Cardiac muscle cell (in vitro differentiated cells and primary cell): ENCODE measurements around the gene TBC1D5. TPM values are rescaled to one million over a fixed set of nuclear protein-coding genes. Genes with fewer than 3 reads are reported as not detected.

Source experiments
- DNase-seq, 2 donors: peaks; one replicate each; pipeline versions ENCODE4 v3.0.0 to v3.0.0-alpha.2; 2010 to 2017; ENCODE audit warnings: low read depth in 1 of 2, low spot score in 1 of 2
- H3K27ac ChIP-seq: fragments of 200-600 bp; sonication (generic); 2 replicates; pipeline ENCODE4 v1.5.1; 2016
- H3K27me3 ChIP-seq: fragments of 200-600 bp; sonication (generic); 2 replicates; pipeline ENCODE4 v1.6.0; 2016; ENCODE audit warnings: control low read depth
- H3K36me3 ChIP-seq: fragments of 200-600 bp; sonication (generic); 2 replicates; pipeline ENCODE4 v1.5.1; 2016; ENCODE audit warnings: control low read depth
- H3K4me1 ChIP-seq: fragments of 200-600 bp; sonication (generic); 2 replicates; pipeline ENCODE4 v1.8.1; 2017; ENCODE audit warnings: low read depth, mild to moderate bottlenecking, mixed run types
- H3K4me3 ChIP-seq: fragments of 200-600 bp; sonication (generic); 2 replicates; pipeline ENCODE4 v1.5.1; 2016; ENCODE audit warnings: mild to moderate bottlenecking
- H3K9me3 ChIP-seq: fragments of 200-600 bp; sonication (generic); 2 replicates; pipeline ENCODE4 v1.5.1; 2017; ENCODE audit warnings: low read depth, mild to moderate bottlenecking, control low read depth
- polyA plus RNA-seq: library from polyadenylated mRNA; unstranded; fragments of >200 nt; fragmentation: Nextera tagmentation; extraction: Ambion mirVana; gene quantifications from 2 replicates; pipeline ENCODE4 v1.2.1, GENCODE V29; 2016
- total RNA-seq: library from RNA; depleted of rRNA; stranded (reverse); fragments of >200 nt; gene quantifications from 2 replicates; pipeline ENCODE4 v1.2.3, GENCODE V29; 2016
- TF ChIP-seq, protein P1 (sequence below): IDR thresholded peaks from 2 replicates; pipeline ENCODE4 v1.5.1; 2012; ENCODE audit warnings: low read depth, mild to moderate bottlenecking, low read length

Gene TBC1D5
- total and polyA plus RNA-seq, 2 experiments from 2014 or later: 34.5 to 66.6 TPM

DNA sequence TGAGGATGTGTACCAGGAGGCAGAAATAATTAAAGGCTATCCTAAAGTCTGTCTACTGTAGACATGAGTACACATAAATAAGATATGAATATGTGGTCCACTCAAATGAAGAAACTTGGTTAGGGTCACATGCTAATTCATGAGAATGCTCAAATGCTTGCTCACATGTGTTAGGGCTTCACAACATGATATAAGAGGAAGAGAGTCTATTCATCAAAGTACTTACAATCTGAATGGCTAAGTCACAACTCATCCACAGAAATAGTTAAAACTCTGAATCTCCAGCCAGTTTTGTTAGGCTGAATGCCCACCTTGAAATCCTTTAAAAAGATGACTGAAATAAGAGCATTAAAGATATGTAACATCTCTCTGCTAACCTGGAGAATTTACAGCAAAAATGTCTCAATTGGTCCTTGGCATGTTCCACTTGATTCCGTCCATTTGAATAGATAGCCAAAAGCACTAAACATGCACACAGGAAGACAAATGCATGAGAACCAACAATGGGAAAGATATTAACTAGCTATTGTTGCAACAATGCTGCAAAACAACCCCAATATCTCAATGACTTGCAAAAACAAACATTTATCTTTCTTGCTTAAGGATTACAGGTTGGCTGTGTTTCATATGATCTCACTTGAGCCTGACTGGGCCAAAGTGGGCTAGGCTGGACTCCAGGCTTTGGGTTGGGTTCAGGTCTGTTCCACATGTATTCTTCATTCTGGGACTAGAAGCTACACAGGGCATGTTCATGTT is 10.6 kb upstream of the TBC1D5 start:
- no peaks in the 10 kb centered on the region for H3K4me1 ChIP-seq
- no peaks in the 10 kb centered on the region for H3K9me3 ChIP-seq
- no peak overlapping the region for H3K27ac ChIP-seq
- H3K27me3 ChIP-seq: no peaks in the 10 kb centered on the region
- TF ChIP-seq, protein P1, sequence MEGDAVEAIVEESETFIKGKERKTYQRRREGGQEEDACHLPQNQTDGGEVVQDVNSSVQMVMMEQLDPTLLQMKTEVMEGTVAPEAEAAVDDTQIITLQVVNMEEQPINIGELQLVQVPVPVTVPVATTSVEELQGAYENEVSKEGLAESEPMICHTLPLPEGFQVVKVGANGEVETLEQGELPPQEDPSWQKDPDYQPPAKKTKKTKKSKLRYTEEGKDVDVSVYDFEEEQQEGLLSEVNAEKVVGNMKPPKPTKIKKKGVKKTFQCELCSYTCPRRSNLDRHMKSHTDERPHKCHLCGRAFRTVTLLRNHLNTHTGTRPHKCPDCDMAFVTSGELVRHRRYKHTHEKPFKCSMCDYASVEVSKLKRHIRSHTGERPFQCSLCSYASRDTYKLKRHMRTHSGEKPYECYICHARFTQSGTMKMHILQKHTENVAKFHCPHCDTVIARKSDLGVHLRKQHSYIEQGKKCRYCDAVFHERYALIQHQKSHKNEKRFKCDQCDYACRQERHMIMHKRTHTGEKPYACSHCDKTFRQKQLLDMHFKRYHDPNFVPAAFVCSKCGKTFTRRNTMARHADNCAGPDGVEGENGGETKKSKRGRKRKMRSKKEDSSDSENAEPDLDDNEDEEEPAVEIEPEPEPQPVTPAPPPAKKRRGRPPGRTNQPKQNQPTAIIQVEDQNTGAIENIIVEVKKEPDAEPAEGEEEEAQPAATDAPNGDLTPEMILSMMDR: no peak
- no peak for DNase-seq
- H3K36me3 ChIP-seq: no peaks in the 10 kb centered on the region
- no peak overlapping the region for H3K4me3 ChIP-seq

GRCh38 chr3:17752436-17752835 is 10.0 kb upstream of the TBC1D5 start:
- H3K27ac ChIP-seq: no peak overlapping the region
- H3K36me3 ChIP-seq: no peaks in the 10 kb centered on the region
- TF ChIP-seq, protein P1: no peak
- H3K4me3 ChIP-seq: no peak overlapping the region
- no peaks in the 10 kb centered on the region for H3K9me3 ChIP-seq
- H3K27me3 ChIP-seq: no peaks in the 10 kb centered on the region
- no peak for DNase-seq
- H3K4me1 ChIP-seq: no peaks in the 10 kb centered on the region

GRCh38 chr3:17749705-17750293 is 7.4 kb upstream of the TBC1D5 start:
- no peak overlapping the region for H3K27ac ChIP-seq
- DNase-seq: no peak

GRCh38 chr3:17749281-17749680 is 6.8 kb upstream of the TBC1D5 start:
- DNase-seq: no peak
- H3K27me3 ChIP-seq: no peaks in the 10 kb centered on the region
- H3K36me3 ChIP-seq: no peaks in the 10 kb centered on the region
- no peaks in the 10 kb centered on the region for H3K9me3 ChIP-seq
- no peak overlapping the region for H3K4me3 ChIP-seq
- H3K27ac ChIP-seq: no peak overlapping the region
- TF ChIP-seq, protein P1: no peak
- H3K4me1 ChIP-seq: no peaks in the 10 kb centered on the region

More at GRCh38 chr3:17749705-17750293, 7.4 kb upstream of the TBC1D5 start:
- Histone ChIP-seq H3K27me3 (no peaks in the 10 kb centered on the region), H3K4me1 (no peaks in the 10 kb centered on the region), H3K9me3 (no peaks in the 10 kb centered on the region), H3K36me3 (no peaks in the 10 kb centered on the region), H3K4me3 (no peak overlapping the region)
- TF ChIP-seq, protein P1: no peak

DNA sequence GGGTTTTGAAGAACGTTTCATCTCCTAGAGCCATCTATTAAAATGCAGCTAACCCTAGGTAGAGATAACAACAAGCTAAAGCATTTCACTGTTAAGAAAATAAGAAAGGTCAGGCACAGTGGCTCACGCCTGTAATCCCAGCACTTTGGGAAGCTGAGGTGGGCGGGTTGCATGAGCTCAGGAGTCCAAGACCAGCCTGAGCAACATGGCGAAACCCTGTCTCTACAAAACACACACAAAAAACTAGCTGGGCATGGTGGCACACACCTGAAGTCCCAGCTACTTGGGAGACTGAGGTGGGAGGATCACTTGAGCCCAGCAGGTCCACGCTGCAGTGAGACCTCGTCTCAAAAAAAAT is 5.4 kb upstream of the TBC1D5 start:
- DNase-seq: no peak
- Histone ChIP-seq H3K27ac (no peak overlapping the region), H3K9me3 (no peaks in the 10 kb centered on the region), H3K27me3 (no peaks in the 10 kb centered on the region), H3K4me3 (no peak overlapping the region), H3K4me1 (peaks cover 6% of the 10 kb centered on the region), H3K36me3 (no peaks in the 10 kb centered on the region)
- TF ChIP-seq, protein P1: no peak
